Stimulated activated CD8-positive, alpha-beta memory T cell treated with anti-CD3 and anti-CD28 coated beads, Interleukin-12 subunit alpha, Interleukin-12 subunit beta, amount 100 ng/mL, for 24 hours (primary cell): ENCODE measurements around the gene YIPF3.

Experiments used
- DNase-seq: peaks from one replicate; pipeline ENCODE4 v3.0.0-alpha.2; 2020; ENCODE audit errors: extremely low read depth

The YIPF3 gene

GRCh38 chr6:43464337-43464736 is 52.4 kb downstream of the YIPF3 start:
- DNase-seq, result no peak

DNA sequence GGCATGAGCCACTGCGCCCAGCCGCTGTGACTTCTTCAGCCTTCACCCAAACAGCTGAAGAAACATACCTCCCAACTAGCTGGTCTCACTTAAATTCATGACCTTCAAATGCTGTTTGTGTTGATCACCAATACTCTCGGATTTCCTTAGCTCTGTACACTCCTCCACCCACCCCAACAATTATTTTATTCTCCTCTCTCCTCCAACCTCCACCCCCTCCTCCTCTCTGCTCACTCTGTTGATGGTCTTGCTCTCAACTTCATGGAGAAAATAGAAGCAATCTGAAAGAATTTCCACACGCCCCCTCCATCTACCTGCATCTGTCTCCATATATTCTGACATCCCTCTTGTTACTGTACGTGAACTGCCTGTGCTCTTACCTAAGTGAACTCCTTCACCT is 54.8 kb downstream of the YIPF3 start:
- DNase-seq, result no peak
